ENCODE results near the gene RAB11FIP3.
"Not testable (repeated sequence)": the region's sequence is repeated elsewhere in the genome, so short reads cannot be mapped to it uniquely, and the experiment has no call there.

DNA sequence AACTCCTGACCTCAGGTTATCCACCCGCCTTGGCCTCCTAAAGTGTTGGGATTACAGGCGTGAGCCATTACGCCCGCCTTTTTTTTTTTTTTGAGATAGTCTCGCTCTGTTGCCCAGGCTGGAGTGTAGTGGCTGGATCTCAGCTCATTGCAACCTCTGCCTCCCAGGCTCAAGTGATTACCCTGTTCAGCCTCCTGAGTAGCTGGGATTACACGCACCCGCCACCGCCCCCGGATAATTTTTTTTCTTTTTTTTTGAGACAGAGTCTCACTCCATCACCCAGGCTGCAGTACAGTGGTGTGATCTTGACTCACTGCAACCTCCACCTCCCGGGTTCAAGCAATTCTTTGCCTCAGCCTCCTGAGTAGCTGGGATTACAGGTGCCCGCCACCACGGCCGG lies 3.3 kb upstream of the RAB11FIP3 start:
- TF ChIP-seq POLR2AphosphoS5, EP300, POLR2A (IDR thresholded peaks at IDR 0.05): not testable (repeated sequence)
- TF ChIP-seq, protein P1, sequence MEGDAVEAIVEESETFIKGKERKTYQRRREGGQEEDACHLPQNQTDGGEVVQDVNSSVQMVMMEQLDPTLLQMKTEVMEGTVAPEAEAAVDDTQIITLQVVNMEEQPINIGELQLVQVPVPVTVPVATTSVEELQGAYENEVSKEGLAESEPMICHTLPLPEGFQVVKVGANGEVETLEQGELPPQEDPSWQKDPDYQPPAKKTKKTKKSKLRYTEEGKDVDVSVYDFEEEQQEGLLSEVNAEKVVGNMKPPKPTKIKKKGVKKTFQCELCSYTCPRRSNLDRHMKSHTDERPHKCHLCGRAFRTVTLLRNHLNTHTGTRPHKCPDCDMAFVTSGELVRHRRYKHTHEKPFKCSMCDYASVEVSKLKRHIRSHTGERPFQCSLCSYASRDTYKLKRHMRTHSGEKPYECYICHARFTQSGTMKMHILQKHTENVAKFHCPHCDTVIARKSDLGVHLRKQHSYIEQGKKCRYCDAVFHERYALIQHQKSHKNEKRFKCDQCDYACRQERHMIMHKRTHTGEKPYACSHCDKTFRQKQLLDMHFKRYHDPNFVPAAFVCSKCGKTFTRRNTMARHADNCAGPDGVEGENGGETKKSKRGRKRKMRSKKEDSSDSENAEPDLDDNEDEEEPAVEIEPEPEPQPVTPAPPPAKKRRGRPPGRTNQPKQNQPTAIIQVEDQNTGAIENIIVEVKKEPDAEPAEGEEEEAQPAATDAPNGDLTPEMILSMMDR (IDR thresholded peaks at IDR 0.05) = not testable (repeated sequence)

Measured in stomach (tissue), 4 donors.